HepG2 (cell line): ENCODE results near the gene CAPZA2. TPM values are rescaled to one million over a fixed set of nuclear protein-coding genes. Genes with fewer than 3 reads are reported as not detected.

Source experiments
- SNRNP70 ChIP-seq: fragments of 200-400 bp; formaldehyde crosslinking; IDR thresholded peaks from 2 replicates; pipeline ENCODE4 v1.6.1; 2017; ENCODE audit warnings: mild to moderate bottlenecking, low read depth, low read length, moderate library complexity
- TEAD3 ChIP-seq: optimal IDR thresholded peaks from 2 replicates; pipeline ENCODE3; 2016; ENCODE audit warnings: borderline replicate concordance
- ZHX2 ChIP-seq, 2 experiments: sonication (generic) in 1 of 2; formaldehyde crosslinking in 1 of 2; IDR thresholded peaks; 2 replicates each; pipeline versions ENCODE4 v1.6.1 to v1.9.0; 2014 to 2022; ENCODE audit warnings: antibody characterized with exemption in 1 of 2, borderline replicate concordance in 1 of 2, inconsistent platforms in 1 of 2, low read depth in 1 of 2, missing genetic modification reagents in 1 of 2
- ZNF12 ChIP-seq: sonication (generic); formaldehyde crosslinking; IDR thresholded peaks from 2 replicates; pipeline ENCODE4 v1.5.0; 2020; ENCODE audit warnings: missing genetic modification reagents
- ZNF576 ChIP-seq: sonication (generic); formaldehyde crosslinking; IDR thresholded peaks from 2 replicates; pipeline ENCODE4 v1.4.0; 2020; ENCODE audit warnings: mild to moderate bottlenecking, missing genetic modification reagents
- ZSCAN5A ChIP-seq: sonication (generic); formaldehyde crosslinking; IDR thresholded peaks from 2 replicates; pipeline ENCODE4 v1.8.0; 2022; ENCODE audit warnings: mild to moderate bottlenecking, missing genetic modification reagents, borderline replicate concordance
- polyA plus RNA-seq, 8 experiments: library from polyadenylated mRNA; depleted of rRNA in 3 of 8; stranded (reverse) in 7 of 8; unstranded in 1 of 8; fragments of >200 nt; fragmentation: Illumina TruSeq in 4 of 8; extraction: Trizol in 4 of 8; gene quantifications; 2 replicates each; pipeline versions ENCODE4 v1.2.1 to v1.2.3, GENCODE V29; 2011 to 2016; ENCODE audit warnings: low read depth in 4 of 8, missing spikeins in 1 of 8, mixed read lengths in 1 of 8; ENCODE audit not compliant: insufficient read depth in 1 of 8
- total RNA-seq, 5 experiments: library from RNA; depleted of rRNA; stranded (reverse); fragments of >200 nt; fragmentation: Illumina TruSeq; extraction: Trizol; gene quantifications; 2 replicates each; pipeline ENCODE4 v1.2.3, GENCODE V29; 2016; ENCODE audit warnings: low read depth in 1 of 5

The CAPZA2 gene
- total and polyA plus RNA-seq, 2 of the 13 experiments (the other 11 are each of a cell fraction or from before 2014, with no cell fraction given): 38.4 to 199 TPM

GRCh38 chr7:116877443-116878217, 15.2 kb downstream of the CAPZA2 start (continued):
- TF ChIP-seq ZSCAN5A (CRISPR knock-in tag) (no peak), ZHX2 (IDR thresholded peaks at IDR 0.05; ENCODE audit: low read depth) (no peak), ZHX2 (CRISPR knock-in tag; IDR thresholded peaks at IDR 0.05; ENCODE audit: borderline replicate concordance) (no peak), SNRNP70 (no peak), ZNF576 (CRISPR knock-in tag) (no peak), ZNF12 (CRISPR knock-in tag) (no peak), TEAD3 (no peak)
